ENCODE results near the gene SH3BP5.
A peak's percentile ranks its signal among the peaks of the same experiment; 100 is the strongest.
"Not testable (repeated sequence)": the region's sequence is repeated elsewhere in the genome, so short reads cannot be mapped to it uniquely, and the experiment has no call there.

The SH3BP5 gene

GRCh38 chr3:15360788-15361493 is 28.6 kb upstream of the SH3BP5 start:
- no peaks in the 10 kb centered on the region for H3K79me2 ChIP-seq (ENCODE audit: insufficient read depth, low read depth)
- peak overlapping the region; percentile 44; the same call in 1 of the 2 replicates for H2AFZ ChIP-seq (ENCODE audit: low read depth)
- H3K4me1 ChIP-seq (ENCODE audit: low read depth, poor library complexity, severe bottlenecking), result peaks cover 60% of the 10 kb centered on the region
- H3K36me3 ChIP-seq (ENCODE audit: insufficient read depth), result no peaks in the 10 kb centered on the region
- no peak overlapping the region for H3K4me3 ChIP-seq (IDR thresholded peaks at IDR 0.05; ENCODE audit: insufficient read depth, low read depth, low read length)
- peak overlapping the region; percentile 22; the same call in 1 of the 2 replicates for H3K27ac ChIP-seq
- peak overlapping the region; percentile 64 for H3K4me2 ChIP-seq
- no peaks in the 10 kb centered on the region for H3K27me3 ChIP-seq (ENCODE audit: insufficient read depth, low read depth)
- no peak overlapping the region for H3K9ac ChIP-seq
- no peaks in the 10 kb centered on the region for H4K20me1 ChIP-seq (ENCODE audit: insufficient read depth)
- TF ChIP-seq CTCF (conservative IDR thresholded peaks at IDR 0.05; ENCODE audit: low read depth, low read length), result no peak

GRCh38 chr3:15359677-15360397 is 27.5 kb upstream of the SH3BP5 start:
- Histone ChIP-seq H3K27ac (no peak overlapping the region), H2AFZ (ENCODE audit: low read depth) (no peak overlapping the region), H3K27me3 (ENCODE audit: insufficient read depth, low read depth) (no peaks in the 10 kb centered on the region), H3K4me3 (IDR thresholded peaks at IDR 0.05; ENCODE audit: insufficient read depth, low read depth, low read length) (no peak overlapping the region), H3K4me1 (ENCODE audit: low read depth, poor library complexity, severe bottlenecking) (peaks cover 63% of the 10 kb centered on the region), H3K9ac (no peak overlapping the region), H3K79me2 (ENCODE audit: insufficient read depth, low read depth) (no peaks in the 10 kb centered on the region), H3K4me2 (no peak overlapping the region), H4K20me1 (ENCODE audit: insufficient read depth) (no peaks in the 10 kb centered on the region), H3K36me3 (ENCODE audit: insufficient read depth) (no peaks in the 10 kb centered on the region)
- no peak for TF ChIP-seq CTCF (conservative IDR thresholded peaks at IDR 0.05; ENCODE audit: low read depth, low read length)

- not testable (repeated sequence) for H3K36me3 ChIP-seq (ENCODE audit: insufficient read depth); H4K20me1 ChIP-seq (ENCODE audit: insufficient read depth); H3K79me2 ChIP-seq (ENCODE audit: insufficient read depth, low read depth); H3K4me3 ChIP-seq (IDR thresholded peaks at IDR 0.05; ENCODE audit: insufficient read depth, low read depth, low read length); H3K27me3 ChIP-seq (ENCODE audit: insufficient read depth, low read depth)
- H3K27ac ChIP-seq, result peak overlapping the region; percentile 60
- peak overlapping the region; percentile 63 for H3K4me2 ChIP-seq
- H2AFZ ChIP-seq (ENCODE audit: low read depth), result peak overlapping the region; percentile 38; the same call in 1 of the 2 replicates
- peak overlapping the region; percentile 27; the same call in 1 of the 2 replicates for H3K9ac ChIP-seq
- peaks cover 58% of the 10 kb centered on the region for H3K4me1 ChIP-seq (ENCODE audit: low read depth, poor library complexity, severe bottlenecking)
Measured at GRCh38 chr3:15356651-15357061, 24.3 kb upstream of the SH3BP5 start.

GRCh38 chr3:15356176-15356575 is 23.8 kb upstream of the SH3BP5 start:
- Histone ChIP-seq H3K9ac (peak overlapping the region; percentile 27; the same call in 1 of the 2 replicates), H3K4me1 (ENCODE audit: low read depth, poor library complexity, severe bottlenecking) (peaks cover 53% of the 10 kb centered on the region), H3K79me2 (ENCODE audit: insufficient read depth, low read depth) (no peaks in the 10 kb centered on the region), H3K27ac (peak overlapping the region; percentile 60), H3K4me2 (peak overlapping the region; percentile 63), H3K36me3 (ENCODE audit: insufficient read depth) (no peaks in the 10 kb centered on the region), H2AFZ (ENCODE audit: low read depth) (peak overlapping the region; percentile 38; the same call in 1 of the 2 replicates), H3K4me3 (IDR thresholded peaks at IDR 0.05; ENCODE audit: insufficient read depth, low read depth, low read length) (no peak overlapping the region), H4K20me1 (ENCODE audit: insufficient read depth) (no peaks in the 10 kb centered on the region), H3K27me3 (ENCODE audit: insufficient read depth, low read depth) (no peaks in the 10 kb centered on the region)
- TF ChIP-seq CTCF (conservative IDR thresholded peaks at IDR 0.05; ENCODE audit: low read depth, low read length), result no peak
